Amygdala (tissue), 56 donors: ENCODE data around the gene COG7.
A peak's percentile ranks its signal among the peaks of the same experiment; 100 is the strongest.
"Not testable (repeated sequence)": the region's sequence is repeated elsewhere in the genome, so short reads cannot be mapped to it uniquely, and the experiment has no call there.

ENCODE experiments used
- DNase-seq, 56 donors: peaks; one replicate each; lab custom pipeline; 2025; lab: John Stamatoyannopoulos, UW

The COG7 gene

GRCh38 chr16:23389936-23390335, 63.1 kb downstream of the COG7 start:
- not testable (repeated sequence) for DNase-seq

GRCh38 chr16:23389201-23389600, 63.8 kb downstream of the COG7 start:
- no peak for DNase-seq

GRCh38 chr16:23388786-23389185, 64.2 kb downstream of the COG7 start:
- DNase-seq = no peak

GRCh38 chr16:23387666-23388065, 65.3 kb downstream of the COG7 start:
- DNase-seq = no peak

GRCh38 chr16:23385441-23385840, 67.5 kb downstream of the COG7 start:
- DNase-seq = no peak

- DNase-seq = no peak
Measured at GRCh38 chr16:23384878-23385277, 68.1 kb downstream of the COG7 start.

GRCh38 chr16:23383881-23384280, 69.1 kb downstream of the COG7 start:
- DNase-seq = no peak

GRCh38 chr16:23382279-23382678, 70.7 kb downstream of the COG7 start:
- DNase-seq = no peak

GRCh38 chr16:23381702-23382101, 71.3 kb downstream of the COG7 start:
- not testable (repeated sequence) for DNase-seq

- no peak for DNase-seq
Measured at GRCh38 chr16:23380501-23380951, 72.5 kb downstream of the COG7 start.

- DNase-seq = no peak
Measured at GRCh38 chr16:23379707-23380106, 73.3 kb downstream of the COG7 start.

- DNase-seq = peak in 1 of 56 donors; percentile 13
Measured at GRCh38 chr16:23378921-23379320, 74.1 kb downstream of the COG7 start.

GRCh38 chr16:23378256-23378655, 74.7 kb downstream of the COG7 start:
- no peak for DNase-seq

GRCh38 chr16:23377071-23377931, 75.7 kb downstream of the COG7 start:
- no peak for DNase-seq

GRCh38 chr16:23375643-23376042, 77.3 kb downstream of the COG7 start:
- no peak for DNase-seq

GRCh38 chr16:23374721-23375510, 78.1 kb downstream of the COG7 start:
- DNase-seq = no peak

GRCh38 chr16:23373436-23374219, 79.4 kb downstream of the COG7 start:
- no peak for DNase-seq

GRCh38 chr16:23371368-23371767, 81.6 kb downstream of the COG7 start:
- no peak for DNase-seq

GRCh38 chr16:23369416-23369815, 83.6 kb downstream of the COG7 start:
- DNase-seq = no peak

- DNase-seq = no peak
Measured at GRCh38 chr16:23368469-23368868, 84.5 kb downstream of the COG7 start.

- DNase-seq = no peak
Measured at GRCh38 chr16:23367988-23368387, 85.0 kb downstream of the COG7 start.
